RPMI8226 (cell line): Measurements from ENCODE around the gene TAPBPL.
A peak's percentile ranks its signal among the peaks of the same experiment; 100 is the strongest.
"Not testable (repeated sequence)": the region's sequence is repeated elsewhere in the genome, so short reads cannot be mapped to it uniquely, and the experiment has no call there.

Experiments used
- DNase-seq: peaks from one replicate; pipeline ENCODE4 v3.0.0-alpha.2; 2015

TAPBPL gene, protein sequence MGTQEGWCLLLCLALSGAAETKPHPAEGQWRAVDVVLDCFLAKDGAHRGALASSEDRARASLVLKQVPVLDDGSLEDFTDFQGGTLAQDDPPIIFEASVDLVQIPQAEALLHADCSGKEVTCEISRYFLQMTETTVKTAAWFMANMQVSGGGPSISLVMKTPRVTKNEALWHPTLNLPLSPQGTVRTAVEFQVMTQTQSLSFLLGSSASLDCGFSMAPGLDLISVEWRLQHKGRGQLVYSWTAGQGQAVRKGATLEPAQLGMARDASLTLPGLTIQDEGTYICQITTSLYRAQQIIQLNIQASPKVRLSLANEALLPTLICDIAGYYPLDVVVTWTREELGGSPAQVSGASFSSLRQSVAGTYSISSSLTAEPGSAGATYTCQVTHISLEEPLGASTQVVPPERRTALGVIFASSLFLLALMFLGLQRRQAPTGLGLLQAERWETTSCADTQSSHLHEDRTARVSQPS

DNA sequence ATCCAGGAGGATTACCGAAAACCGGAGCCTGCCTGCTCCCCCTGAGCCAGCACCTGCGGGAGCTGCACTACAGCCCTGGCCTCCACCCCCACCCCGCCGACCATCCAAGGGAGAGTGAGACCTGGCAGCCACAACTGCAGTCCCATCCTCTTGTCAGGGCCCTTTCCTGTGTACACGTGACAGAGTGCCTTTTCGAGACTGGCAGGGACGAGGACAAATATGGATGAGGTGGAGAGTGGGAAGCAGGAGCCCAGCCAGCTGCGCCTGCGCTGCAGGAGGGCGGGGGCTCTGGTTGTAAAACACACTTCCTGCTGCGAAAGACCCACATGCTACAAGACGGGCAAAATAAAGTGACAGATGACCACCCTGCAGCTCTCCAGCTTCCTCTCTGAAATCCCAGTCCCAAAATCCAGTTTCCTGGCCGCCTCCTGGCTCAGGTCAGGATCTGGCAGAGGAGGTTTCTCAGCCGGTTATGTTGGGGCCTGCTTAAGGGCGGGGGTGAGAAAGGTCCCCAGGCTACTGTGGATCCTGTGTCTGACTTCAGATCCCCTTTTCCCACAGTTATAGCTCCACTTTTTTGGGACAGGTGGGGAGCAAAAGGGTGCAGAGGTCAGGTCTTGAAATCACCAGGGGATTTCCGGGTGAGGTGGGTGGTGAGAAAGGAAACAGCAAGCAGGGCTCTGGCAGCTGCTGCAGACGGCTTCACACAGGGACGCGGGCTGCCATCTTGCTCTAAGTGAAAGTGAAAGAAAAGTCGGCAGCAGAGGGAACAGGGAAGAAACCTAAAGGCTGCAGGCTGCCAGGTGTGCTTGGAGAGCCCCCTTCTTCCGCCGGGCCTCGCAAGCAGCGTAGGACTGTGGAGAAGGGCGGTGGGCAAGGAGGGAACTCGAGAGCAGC, at the start of gene TAPBPL:
Gene TAPBPL (plus strand): TSS at position 695 of the 897 bp plus-strand sequence. CDS start 207 bp downstream, outside the sequence.
- DNase-seq: peak; percentile 86

DNA sequence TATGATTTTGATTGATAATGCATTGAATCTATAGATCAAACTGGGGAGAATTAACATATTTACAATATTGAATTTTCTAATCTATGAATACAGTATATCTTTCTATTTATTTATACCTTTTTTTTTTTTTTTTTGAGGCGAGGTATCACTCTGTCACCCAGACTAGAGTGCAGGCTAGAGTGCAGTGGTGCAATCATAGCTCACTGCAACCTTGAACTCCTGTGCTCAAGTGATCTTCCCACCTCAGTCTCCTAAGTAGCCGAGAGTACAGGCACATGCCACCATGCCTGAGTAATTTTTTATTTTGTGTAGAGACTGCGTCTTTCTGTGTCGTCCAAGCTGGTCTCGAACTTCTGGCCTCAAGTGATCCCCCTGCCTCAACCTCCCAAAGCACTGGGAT, 47.5 kb upstream of the TAPBPL start:
- no peak for DNase-seq

DNA sequence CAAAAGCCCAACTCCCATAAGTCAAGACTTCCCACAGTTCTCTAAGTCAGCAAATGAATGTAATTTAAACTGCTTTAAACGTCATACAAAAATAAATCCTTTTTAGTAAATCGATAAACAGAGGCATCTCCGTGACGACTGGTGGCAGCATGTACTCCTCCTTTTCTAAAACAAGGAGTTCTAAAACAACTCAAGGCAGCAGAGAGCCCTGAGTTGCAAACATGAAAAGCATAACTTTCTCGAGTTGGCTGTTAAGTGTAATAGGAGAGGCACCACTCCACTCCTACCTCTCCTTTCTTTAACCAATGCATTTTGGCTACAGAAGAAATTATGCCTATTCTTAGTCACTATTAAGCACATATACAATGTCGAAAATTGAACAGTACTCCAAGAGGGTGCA, 45.9 kb upstream of the TAPBPL start:
- no peak for DNase-seq

DNA sequence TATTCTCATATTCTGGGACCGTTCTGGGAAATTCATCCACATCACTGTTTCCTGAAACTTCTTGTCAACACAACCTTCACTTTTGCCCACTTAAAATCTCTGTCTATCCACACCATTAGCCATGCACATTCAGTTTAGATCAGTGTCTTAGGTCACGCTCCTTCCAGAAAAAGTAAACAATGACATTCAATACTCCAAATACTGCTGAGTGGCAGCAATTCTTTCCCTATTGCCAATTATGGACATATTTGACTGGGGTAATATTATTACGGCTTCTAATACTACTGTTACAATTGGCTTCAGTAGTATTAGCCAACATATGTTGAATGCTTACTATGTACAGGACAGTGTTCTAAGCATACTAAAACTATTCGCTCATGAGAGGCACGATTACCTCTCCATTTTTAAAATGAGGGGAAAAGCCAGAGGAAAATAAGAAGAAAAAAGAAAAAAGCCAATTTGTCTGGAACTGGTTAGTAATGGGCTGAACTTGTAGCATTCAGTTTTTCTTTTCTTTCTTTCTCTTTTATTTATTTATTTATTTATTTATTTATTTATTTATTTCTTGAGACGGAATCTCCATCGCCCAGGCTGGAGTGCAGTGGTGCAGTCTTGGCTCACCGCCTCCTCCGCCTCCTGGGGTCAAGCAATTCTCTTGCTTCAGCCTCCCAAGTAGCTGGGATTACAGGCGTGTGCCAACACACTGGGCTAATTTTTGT, 44.4 kb upstream of the TAPBPL start:
- no peak for DNase-seq

DNA sequence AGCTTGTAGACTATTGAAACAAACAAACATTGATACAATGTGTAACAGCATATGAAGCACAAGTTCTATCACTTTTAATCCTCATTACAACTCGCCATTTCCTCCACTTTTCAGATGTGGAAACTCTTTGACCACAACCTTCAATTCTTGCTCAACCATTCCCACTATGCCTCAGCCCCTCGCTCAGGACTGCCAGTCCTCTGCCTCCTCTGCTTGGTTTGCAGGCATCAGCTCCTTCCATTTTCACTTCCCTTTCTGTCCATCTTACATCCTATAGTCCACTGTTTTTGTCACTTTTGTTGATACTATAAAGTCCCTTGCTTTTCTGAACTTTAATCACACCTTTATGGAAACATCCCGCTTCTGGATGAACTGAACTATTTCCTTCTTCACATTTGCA, 35.2 kb upstream of the TAPBPL start:
- DNase-seq: peak; percentile 63

DNA sequence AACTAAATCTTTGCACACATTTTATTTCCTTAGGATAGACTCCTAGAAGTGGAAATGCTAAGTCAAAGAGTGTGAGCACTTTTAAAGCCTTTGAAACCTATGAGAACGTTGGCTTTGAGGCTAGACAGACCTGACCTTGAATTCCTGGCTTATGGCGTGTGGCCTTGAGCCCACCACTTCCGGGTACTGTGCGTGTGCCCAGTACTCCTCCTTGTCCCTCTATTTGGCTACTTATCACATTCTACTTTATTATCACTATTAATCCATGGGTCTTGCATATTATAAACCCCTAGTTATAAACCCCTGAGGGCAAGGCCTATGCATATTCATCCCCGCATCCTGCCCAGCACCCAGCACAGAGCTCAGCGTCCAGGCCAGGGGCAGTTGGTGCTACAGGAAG, 33.0 kb upstream of the TAPBPL start:
- no peak for DNase-seq

DNA sequence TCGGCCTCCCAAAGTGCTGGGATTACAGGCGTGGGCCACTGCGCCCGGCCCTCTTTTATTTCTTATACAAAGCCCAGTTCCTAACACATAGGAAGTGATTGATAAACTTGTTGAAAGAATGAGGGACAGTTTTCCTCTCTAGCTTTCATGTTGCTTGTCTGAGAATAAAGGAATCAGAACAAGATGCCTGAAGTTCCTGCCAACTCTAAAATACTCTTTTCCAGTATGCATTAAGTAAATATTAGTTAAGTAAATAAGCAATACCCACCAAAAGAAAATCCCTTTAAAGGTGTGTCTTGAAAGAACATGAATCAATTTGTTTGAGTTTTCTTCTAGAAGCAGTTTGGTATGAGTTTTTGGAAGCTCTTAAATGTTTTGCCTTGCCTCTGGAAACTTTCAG, 31.5 kb upstream of the TAPBPL start:
- no peak for DNase-seq

DNA sequence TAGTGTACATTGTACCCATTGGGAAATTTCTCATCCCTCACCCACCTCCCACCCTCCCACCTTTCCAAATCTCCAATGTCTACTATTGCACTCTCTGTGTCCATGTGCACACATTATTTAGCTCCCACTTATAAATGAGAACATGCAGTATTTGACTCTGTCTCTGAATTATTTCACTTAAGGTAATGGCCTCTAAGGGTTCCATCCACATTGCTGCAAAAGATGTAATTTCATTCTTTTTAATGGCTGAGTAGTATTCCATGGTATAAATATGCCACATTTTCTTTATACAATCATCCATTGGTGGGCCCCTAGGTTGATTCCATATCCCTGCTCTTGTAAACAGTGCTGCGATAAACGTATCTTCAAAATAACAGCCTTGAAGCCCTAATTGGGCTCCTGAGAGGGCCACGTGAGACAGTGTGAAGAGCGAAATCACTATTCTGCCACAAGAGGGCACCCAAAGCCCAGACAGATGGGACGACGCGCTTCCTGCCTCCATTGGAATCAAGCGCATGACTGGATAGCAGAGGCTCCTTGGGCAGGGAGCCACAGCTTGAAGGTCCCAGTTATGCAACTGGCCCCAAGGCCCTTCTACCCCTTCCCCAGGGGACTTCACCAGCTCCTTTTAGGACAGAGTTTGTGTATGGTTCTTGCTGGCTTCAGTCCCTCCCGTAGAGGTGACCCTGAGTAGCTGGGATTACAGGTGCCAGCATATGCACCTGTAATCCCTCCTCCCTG, 28.4 kb upstream of the TAPBPL start:
- peak; percentile 89 for DNase-seq

DNA sequence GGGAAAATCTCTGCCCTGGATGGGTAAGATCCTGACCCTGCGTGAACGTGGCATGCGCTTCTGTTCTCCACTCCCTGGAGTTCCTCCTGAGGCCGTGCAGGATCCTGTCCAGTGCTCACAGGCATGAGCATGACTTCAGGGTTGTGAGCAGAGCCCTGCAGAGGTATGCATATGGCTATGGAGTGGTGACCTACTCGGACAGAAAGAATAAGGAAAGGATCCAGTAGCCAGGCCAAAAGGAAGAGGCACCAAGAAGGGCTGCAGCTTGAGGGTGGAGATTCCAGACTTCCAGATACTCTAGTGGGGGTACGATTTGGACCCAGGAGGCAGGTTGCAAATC, 27.9 kb upstream of the TAPBPL start:
- DNase-seq: no peak

DNA sequence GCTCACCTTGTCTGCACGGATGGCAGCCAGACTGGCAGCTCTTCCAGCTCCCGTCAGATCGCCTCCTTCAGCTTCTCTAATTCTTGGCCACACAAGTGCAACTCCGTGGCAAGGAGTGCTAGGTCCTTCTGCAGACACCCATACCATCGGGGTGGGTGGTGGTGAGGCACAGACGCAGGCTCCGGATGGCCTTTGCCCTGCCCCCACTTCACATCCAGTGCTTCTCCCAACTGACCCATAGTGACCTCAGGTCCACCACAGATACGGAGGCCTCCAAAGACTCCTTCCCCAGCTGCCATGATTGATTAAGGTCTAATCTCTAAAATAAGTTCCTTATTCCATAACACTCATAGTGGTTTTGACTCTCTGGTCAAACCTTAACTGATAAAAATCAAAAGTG, 27.0 kb upstream of the TAPBPL start:
- DNase-seq: no peak

DNA sequence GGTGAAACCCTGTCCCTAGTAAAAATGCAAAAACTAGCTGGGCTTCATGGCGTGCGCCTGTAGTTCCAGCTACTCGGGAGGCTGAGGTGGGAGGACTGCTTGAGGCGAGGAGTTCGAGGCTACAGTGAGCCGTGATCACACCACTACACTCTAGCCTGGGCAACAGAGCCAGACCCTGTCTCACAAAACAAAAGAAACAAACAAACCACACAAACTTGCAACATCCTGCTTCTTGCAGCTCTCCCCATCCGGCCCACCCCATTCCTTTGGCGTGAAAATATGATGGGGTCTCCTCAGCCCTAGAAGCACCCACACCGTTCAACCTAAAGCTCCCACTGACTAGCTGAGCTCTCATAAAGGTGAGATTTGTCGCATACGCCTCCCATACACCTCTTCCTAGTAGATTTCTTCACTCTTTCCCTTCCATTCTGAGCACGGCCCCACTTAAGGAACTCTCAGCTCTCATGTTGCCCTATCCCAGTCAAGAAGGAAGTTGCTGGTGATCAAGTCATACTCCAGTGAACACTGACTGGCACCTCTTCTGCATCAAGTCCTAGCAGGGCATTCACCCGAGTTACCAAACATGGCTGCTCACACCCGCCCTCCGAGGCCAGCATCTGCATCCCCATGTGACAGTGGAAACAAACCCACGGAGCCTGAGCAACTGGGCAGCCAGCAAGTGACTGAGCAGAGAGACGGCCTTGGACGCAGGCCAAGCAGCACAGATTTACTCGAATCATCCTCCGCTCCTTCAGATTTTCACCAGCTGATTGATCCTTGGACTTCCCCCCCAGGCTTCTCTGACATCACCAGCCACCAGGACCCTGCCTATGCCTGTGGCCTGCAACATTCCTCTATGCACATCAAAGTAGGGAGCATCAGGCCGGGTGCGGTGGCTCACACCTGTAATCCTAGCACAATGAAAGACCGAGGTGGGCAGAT, 26.0 kb upstream of the TAPBPL start:
- no peak for DNase-seq

DNA sequence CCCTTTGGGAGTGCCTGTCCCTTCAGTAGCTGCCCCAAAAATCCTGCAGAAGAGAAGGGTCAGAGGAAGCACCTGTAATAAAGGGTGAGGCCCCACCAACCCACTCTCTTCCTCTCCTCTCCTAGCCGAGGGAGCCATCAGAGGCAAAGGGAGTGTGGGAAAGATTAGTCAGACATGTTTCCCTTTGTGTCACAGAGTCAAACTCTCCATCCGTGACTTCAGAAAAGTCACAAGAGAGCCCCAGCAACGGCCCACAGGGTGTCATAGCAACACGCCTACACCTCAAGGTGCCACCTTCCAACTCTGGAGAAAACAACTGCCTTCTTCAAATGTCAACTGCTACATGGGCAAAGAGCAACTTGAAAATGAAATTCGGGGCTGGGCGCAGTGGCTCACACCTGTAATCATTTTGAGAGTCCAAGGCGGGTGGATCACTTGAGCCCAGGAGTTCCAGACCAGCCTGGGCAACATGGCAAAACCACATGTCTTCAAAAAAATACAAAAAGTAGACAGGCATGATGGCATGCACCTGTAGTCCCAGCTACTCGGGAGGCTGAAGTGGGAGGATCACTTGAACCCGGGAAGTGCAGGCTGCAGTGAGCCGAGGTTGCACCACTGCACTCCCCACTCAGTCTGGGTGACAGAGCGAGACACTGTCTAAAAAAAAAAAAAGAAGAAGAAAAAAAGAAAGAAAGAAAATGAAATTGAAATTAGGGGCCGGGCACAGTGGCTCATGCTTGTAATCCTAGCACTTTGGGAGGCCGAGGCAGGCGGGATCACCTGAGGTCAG, 24.8 kb upstream of the TAPBPL start:
- DNase-seq: no peak

DNA sequence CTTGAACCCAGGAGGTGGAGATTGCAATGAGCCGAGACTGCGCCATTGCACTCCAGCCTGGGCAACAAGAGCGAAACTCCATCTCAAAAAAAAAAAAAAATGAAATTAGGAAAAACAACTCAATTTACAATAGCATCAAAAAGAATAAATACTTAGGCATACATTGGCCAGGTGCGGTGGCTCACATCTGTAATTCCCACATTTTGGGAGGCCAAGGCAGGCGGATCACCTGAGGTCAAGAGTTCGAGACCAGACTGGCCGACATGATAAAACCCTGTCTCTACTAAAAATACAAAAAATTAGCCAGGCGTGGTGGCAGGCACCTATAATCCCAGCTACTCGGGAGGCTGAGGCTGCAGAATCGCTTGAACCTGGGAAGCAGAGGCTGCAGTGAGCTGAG, 24.0 kb upstream of the TAPBPL start:
- DNase-seq: not testable (repeated sequence)

DNA sequence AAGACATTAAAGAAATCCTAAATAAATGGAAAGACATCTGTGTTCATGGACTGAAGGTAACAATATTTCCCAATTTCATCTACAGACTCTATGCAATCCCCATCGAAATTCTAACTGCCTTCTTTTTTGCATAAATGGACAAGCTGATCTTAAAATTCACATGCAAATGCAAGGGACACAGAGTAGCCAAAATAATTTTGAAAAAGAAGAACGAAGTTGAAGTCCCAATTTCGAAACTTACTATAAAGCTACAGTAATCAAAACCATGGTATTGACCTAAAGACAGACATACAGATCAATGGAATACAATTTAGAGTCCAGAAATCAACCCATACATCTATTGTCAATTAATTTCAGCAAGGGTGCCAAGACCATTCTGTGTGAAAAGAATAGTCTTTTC, 23.5 kb upstream of the TAPBPL start:
- no peak for DNase-seq

DNA sequence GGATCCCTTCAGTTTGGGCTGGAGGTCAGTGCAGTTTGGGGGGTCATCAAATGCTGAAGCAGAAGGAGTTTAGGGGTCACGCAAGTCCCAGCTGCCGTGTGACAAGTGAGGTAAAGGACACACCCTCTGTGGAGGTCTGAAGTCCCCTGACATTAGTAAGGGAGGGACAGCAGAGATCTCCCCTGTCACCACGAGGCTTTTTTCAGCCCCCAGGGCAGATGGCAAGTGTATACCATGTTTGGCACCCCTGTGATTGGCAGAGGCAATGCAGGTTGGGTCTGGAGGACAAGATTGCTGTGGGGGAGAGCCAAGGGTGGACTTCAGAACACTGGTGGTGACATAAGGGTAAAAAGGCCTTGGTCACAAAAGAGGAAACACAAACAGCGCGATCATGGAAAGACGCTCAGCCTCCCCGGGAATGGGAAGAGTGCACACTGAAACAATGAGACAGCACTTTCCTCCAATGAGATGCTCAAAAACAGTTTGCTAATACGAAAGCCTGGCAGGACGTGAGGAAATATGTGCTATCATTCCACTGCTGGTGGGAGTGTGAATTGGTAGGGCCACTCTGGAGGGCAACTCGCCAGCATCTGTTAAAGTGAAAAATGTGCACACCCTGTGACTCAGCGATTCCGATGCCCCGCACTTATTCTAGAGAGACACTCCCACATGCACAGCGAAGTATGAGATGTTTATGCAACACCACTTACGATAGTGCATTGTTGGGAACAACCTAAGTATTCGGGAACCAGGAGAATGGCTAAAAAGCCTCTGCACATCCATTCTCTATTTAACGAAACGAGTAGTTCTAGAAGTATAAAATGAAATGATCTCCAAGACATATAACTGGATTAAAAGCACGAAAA, 21.5 kb upstream of the TAPBPL start:
- DNase-seq: no peak

DNA sequence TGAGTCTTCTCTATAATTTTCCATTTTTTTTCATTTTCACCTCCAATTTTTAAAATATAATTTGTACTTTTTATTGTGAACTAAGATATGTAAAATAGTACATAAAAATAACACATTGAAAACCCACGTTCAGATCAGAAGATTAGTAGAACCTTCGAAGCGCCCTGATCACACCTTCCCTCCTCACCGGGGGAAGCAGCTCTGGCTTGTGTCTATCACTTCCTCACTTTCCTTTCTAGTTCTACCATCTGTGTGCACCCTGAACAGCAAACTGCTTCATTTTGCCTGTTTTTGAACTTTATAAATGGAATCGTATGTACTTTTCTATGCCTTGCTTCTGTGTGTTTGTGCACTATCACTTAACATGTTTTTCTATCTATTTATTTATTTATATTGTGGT, 18.9 kb upstream of the TAPBPL start:
- no peak for DNase-seq

DNA sequence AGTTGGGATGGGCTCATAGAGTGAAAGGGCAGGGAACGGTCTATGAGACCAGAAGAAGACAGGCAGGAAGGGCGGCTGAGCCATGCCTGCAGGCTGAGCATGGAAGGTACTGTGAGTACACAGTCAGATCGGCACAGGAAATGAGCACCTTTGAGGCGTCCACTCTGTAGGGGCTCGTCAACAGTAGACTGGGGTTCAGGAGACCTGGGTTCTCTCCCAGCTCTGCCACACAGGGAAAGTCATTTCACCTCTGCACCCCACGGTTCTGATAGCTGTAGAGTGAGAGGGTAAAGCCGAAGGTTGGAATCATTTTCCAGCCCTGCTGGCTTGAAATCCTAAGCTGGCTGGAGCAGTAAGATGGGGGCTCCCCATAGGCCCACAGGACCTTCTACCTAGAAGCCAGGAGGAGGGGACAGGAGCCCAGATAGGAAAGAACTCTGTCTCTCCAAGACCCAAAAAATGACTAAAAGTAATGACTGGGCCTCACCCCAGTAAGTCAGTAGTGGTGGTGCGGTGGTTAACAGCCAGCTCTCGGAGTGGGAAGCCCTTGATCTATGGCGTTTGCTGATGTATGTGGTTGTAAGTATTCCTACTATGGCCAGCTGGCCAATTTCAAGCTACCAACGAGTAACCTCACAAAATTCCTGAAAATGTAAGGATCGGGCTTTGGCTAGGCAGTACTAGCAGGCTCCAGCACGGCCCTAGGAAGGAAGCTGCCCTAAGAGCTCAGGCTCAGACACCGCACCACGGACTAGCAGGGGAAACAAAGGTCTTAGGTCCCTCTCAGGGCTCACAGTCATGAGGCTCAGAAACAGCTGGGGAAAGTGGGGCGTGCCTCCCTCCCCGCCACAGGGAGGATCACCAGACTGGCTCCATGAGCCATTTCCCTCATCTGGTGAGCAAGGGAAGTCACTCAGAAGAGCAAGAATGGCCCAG, 17.4 kb upstream of the TAPBPL start:
- DNase-seq: no peak

DNA sequence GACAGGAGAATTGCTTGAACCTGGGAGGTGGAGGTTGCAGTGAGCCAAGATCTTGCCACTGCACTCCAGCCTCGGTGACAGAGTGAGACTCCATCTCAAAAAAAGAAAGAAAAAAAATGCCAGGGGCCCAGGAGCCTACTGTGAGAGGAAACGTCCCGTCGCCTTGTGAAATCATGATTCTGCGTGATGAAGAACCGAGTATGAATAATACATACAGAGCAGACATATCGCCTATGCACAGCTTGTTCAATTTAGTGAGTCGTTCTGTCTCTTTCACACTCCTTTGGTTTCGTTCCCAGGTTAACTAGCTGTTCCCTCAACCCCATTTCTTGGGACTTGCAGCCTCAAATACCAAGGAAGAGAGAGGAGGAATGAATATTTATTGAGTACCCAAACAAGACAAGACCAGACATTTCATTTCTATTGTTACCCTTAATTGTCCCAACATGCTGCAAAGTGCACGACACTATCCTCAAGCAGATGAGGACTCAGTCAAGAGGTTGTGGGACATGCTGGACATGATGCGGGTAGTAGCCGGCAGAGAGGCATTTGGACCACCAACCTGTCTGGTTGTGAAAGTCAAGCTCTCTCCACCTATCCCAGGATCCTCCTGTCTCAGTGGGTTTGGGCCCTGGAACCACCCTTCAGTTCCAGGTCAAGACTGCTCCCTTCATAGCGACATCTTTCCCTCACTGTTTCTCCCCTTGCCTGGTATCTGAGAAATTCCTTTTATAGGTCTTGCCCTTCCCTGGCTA, 15.7 kb upstream of the TAPBPL start:
- no peak for DNase-seq
